Activated CD8-positive, alpha-beta memory T cell treated with anti-CD3 and anti-CD28 coated beads for 4 hours (primary cell): ENCODE results near the gene AMZ2.
A peak's percentile ranks its signal among the peaks of the same experiment; 100 is the strongest.
"Not testable (repeated sequence)": the region's sequence is repeated elsewhere in the genome, so short reads cannot be mapped to it uniquely, and the experiment has no call there.

Experiments used
- DNase-seq, 2 donors: peaks; one replicate each; pipeline ENCODE4 v3.0.0-alpha.2; 2020; ENCODE audit warnings: low read depth in 2 of 2

AMZ2 gene

DNA sequence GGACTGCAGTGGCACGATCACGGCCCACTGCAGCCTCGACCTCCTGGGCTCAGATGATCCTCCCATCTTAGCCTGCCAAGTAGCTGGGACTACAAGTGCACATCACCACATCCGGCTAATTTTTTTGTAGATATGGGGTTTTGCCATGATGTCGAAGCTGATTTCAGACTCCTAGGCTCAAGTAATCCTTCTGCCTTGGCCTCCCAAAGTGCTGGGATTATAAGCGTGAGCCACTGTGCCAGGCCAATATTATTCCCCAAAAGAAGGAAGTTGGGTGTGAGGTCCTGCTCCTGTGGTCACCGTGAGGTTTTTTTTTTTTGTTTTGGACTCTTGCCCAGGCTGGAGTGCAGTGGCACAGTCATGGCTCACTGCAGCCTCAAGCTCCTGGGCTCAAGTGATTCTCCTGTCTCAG is 1.5 kb downstream of the AMZ2 start:
- DNase-seq: no peak

DNA sequence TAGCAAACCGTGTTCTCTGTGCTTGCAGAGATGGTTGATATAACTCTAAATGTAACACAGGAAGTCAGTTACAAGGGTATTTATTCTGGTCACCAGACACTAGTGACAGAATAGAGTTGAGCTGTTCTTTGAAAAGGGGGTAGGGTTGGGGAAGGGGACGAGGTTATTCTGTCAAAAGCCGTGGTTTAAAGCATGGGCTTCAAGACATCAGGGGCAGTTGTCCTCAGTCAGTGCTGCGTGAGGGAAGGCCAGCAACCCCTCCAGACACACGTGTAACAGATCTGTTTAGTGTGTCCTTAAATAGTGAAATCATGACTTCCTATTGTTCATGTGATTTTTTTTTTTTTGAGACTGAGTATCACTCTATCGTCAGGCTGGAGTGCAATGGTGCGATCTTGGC is 5.6 kb downstream of the AMZ2 start:
- not testable (repeated sequence) for DNase-seq

DNA sequence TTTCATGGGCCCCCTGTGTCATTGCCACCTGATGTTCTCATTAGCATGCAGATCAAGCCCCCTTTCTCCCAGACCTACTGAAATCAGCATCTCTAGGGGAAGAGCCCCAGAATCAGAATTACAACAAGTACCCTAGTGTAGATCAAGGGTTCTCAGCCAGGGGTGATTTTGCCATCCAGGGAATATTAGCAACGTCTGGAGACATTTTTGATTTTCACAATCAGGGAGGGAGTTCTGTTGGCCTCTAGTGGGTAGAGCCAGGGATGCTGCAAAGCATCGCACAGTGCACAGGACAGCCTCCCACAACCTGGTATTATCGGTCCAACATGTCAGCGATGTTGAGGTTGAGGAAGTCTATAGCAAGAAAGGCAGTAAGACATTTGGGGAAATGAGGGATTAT is 7.3 kb downstream of the AMZ2 start:
- DNase-seq: no peak

DNA sequence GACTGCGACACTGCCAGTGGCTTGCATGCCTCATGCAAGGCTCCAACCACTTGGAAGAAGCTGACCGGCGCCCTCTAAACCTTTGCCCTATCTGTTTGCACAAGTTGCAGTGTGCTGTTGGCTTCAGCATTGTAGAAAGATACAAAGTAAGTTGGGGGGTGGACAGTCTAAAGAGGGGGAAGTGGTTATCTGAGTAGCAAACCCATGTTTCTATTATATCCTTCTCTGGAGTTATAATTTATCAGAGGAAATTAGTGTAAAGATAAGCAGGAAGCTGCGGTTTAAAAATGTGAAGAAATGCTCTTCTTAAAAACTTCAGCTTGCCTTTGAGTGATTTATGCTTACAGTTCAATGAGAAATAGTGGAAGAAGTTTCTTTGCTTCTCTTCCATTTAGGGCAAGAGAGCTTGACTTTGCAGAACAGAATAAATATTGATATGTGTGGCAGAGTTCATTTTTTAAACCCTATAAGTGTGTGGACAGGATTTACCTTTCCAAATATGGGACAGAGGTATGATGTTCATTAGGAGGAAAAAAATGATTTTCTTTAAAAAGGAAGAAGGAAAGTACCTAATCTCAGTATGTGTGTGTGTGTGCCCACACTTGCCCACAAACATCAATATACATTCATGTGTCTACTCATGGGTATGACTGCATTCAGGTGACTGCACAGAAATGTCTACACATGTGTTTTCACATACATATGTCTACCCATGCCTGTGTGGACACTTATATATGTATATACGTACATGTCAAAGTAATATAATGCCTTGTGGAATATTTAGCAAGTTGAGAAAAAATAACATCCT is 8.1 kb downstream of the AMZ2 start:
- DNase-seq: no peak

DNA sequence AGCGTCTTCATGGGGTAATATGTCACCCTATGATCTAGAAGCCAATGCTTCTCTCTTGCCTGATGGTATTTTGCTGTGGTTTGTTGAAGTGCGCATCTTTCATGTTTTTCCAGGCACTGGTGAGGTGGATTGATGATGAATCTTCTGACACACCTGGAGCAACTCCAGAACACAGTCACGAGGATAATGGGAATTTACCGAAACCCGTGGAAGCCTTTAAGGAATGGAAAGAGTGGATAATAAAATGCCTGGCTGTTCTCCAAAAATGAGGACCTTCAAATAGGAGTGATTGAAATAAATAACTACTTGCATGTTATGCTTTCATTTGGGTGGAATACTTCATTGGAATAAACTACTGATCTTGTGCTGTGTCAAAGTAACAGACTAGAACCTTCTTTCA is 8.9 kb downstream of the AMZ2 start:
- not testable (repeated sequence) for DNase-seq

DNA sequence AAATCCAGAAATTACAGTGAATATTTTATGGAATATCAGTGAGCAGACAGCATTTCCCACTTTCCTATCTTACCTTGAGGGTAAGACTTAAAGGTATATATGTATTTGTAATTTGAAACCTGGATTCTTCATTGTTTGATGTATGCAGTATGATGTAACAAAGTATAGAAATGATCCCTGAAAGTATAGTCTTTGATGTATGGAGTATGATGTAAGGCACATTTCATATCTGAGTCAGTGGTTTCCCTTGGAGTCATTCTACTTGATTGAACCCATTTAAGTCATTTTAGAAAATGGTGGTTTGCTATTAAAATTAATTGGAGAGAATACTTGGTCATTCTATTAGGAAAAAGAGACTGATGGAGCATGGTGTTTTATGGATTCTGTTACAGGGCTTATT is 10.1 kb downstream of the AMZ2 start:
- DNase-seq: no peak

DNA sequence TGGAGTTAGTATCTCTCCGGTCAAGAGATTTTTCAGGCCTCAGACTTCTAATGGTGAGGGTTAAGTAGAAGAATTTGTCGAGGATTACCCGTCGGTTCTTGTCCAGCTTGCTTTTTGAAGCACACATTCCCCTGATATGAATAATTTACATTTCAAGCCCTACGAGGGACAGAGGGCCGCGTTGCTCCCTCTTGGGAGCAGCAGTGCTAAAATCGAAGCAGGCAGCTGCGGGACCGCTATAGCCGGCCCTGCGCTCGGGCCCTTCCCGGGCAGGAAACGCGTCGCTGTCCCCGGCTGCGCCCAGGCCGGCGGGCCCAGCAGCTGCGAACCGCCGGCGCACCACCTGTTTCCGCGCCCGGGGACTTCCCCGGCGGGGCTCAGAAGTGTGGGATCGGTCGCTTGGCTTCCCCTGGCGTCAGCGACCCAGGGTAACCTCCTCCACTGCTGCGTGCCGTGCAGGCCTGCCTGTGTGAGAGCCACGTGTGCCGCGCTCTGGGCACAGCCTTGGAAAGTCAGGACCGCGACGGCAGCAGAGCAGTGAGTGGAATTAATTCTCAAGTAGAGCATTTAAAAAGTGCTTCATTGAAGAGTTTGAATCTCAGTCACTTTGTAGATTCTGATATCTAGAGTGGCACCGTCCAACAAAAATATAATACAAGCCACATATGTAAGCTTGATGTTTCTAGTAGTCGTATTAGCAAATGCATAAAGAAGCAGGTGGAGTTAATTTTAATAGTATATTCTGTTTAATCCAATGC is 11.2 kb downstream of the AMZ2 start:
- peak; percentile 34 to 66 for DNase-seq

DNA sequence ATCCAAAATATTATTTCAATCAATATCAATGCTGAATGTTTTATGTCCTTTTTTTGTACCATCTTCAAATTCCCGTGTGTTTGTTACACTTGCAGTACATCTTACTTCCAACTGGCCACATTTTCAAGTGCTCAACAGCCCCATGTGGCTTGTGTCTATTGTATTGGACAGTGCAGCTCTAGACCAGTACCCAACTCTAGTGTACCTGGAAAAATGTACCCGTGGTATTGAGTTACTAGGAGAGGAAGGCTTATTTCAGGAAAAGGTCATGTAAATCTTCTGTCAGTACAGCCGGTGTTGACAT is 11.8 kb downstream of the AMZ2 start:
- not testable (repeated sequence) for DNase-seq

DNA sequence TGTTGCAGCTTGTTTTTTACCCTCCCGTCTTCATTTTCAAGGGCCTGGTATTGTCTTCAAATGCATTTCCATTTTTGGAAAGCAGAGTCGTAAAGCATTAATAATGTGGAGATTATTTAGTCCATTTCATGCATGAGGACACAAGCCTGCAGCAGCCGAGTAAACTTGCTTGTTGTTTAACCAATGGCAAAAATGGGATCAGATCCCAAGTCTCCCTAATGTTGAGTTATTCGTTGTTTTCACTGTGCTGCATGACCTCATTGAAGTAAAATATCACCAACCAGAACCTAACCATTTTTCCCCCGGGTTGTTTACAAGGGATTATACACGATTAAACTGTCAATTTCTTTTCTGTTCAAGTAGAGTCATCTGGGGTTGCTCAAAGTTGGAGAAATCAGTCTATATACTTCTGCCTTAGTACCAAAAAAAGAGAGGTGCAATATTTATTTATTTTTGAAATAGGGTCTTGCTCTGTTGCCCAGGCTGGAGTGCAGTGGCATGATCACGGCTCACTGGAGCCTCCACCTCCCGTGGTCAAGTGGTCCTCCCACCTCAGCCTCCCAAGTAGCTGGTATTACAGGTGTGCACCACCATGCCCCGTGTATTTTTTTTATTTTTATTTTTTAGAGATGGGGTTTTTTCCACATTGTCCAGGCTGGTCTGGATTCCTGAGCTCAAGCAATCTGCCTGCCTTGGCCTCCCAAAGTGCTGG is 12.4 kb downstream of the AMZ2 start:
- no peak for DNase-seq

DNA sequence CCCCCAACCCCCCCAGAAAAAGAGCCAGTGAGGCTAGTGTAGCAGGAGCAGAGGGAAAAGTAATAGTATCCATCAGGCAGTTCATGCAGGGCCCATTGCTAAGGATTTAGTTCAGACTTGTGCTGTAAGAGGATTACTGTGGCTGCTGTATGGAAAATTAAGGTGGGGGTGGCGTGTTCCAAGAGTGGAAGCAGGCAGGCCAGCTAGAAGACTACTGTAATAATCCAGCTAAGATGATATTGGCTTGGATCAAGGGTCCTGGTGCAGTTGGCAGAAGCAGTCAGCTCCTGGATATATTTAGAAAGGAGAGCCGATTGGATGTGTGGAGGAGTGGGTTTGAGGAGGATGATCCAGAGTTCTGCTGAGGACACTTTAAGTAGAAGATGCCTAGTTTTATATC is 14.6 kb downstream of the AMZ2 start:
- DNase-seq: not testable (repeated sequence)

DNA sequence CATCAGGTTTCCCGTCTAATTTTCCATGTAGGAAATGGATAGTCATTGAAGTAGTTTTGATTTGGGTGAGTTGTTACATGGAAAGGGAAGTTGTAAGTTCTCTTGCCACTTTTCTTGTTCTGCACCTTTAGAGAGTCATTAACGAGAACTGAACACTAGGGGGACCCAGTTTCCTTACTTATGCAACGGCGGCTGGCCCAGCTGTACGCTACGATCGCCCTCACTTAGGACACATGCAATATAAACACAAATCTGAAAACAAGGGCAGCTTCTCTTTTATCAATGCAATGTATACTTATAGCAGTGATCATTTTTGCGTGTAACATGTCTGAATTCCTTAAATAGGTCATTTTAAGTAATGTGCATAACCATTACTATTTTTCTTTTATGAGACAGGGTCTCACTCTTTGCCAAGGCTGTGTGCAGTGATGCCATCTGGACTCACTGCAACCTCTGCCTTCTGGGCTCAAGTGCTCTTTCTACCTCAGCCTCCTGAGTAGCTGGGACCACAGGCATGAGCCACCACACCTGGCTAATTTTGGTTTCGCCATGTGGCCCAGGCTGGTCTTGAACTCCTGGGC is 15.3 kb downstream of the AMZ2 start:
- DNase-seq: not testable (repeated sequence)

DNA sequence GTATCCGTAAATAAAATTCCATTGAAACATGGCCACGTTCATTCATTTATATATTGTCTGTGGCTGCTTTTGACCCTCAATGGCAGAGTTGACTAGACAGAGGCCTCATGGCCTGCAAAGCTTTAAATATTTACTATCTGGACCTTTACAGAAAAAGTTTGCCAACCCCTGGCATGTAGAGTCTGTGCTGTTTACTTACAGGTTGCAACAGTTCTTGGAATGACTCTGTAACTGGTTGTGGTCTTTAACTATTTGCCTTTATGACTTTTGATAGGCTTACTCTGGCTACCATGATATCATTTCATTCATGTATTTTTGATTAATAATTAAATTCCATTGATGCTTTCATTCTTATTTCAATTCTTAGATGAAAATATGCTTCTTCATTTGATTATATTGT is 18.0 kb downstream of the AMZ2 start:
- not testable (repeated sequence) for DNase-seq

DNA sequence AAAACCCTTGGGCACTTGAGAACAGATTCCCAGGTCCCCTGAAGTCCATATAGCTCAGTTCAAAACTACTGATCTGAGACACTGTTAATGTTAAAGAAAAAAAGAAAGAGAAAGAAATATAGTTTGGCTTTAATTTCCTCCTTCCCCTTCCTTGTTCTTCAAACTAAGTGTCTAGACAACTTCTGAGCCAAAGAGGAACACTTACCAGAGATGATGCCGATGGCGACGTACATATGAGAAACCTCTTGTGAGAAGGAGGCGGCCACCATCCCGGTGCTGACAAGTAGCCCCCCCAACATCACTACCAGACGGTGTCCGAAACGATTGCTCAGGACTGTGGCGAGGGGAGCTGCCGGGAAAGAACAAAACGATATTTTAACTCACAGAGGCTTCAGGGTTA is 25.9 kb downstream of the AMZ2 start:
- DNase-seq: no peak

DNA sequence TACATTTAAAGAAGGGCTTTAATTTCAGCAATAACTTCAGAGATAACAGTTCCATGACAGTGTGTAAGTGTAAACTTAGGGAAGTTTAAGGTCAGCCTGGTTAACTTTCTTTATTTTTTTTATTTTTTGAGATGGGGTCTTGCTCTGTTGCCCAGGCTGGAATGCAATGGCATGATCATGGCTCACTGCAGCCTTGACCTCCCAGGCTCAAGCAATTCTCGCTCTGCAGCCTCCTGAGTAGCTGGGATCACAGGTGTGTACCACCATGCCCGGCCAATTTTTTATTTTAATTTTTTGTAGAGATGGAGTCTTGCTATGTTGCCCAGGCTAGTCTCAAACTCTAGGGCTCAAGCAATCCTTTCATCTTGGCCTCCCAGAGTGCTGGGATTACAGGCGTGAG is 28.5 kb downstream of the AMZ2 start:
- DNase-seq: not testable (repeated sequence)

DNA sequence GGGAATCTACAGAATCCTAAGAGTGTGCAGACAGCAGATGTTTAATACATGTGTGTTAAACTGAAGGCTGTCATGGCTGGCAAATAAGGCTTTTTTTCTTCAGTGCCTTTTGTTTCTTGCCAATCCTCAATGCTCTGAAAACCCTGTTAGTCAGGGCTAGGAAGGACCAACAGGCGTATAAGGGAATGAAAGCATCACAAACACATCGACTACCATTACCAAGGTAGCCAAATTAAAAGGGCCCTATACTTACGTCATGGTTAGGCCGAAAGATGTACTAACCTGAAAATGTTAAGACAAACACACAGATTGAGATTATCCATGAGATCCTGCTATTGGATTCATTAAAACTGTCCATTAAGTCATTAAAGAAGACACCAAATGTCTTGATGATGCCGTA is 30.0 kb downstream of the AMZ2 start:
- no peak for DNase-seq

DNA sequence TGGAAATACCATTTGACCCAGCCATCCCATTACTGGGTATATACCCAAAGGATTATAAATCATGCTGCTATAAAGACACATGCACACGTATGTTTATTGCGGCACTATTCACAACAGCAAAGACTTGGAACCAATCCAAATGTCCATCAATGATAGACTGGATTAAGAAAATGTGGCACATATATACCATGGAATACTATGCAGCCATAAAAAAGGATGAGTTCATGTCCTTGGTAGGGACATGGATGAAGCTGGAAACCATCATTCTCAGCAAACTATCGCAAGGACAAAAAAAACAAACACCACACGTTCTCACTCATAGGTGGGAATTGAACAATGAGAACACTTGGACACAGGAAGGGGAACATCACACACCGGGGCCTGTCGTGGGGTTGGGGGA is 34.1 kb downstream of the AMZ2 start:
- not testable (repeated sequence) for DNase-seq

DNA sequence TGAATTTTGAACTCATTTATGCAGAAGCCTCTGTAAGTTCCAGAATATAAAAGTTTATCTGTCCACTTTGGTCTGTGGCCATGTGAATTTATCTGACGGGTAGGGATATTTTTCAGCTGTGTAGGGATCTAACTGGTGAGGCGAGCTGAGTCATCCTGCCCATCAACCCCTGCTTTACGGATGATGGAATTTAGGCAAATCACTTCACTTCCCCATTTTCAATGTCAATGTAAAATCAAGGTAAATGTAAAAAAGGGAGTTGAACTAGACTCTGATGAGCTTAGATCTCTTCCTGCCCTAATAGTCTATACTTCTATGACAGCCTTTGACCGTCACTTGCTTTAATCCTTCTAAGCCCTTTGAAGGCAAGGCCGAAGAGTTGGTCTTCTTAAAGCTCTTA is 40.5 kb downstream of the AMZ2 start:
- DNase-seq: no peak

DNA sequence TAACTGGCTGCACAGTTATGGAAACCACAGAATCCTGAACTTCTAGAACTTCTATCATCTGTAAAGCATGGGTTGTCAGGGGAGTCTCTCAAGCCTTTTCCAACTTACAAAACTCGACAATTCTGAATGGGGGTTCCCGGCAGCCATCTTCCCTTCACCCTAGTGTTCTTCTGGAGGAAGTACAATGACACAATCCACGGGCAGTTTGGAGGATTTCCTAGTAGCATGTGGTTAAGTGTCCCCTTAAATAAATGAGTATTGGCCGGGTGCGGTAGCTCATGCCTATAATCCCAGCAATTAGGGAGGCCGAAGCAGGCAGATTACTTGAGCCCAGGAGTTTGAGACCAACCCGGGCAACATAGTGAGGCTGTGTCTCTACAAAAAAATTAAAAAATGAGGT is 41.0 kb downstream of the AMZ2 start:
- DNase-seq: no peak

DNA sequence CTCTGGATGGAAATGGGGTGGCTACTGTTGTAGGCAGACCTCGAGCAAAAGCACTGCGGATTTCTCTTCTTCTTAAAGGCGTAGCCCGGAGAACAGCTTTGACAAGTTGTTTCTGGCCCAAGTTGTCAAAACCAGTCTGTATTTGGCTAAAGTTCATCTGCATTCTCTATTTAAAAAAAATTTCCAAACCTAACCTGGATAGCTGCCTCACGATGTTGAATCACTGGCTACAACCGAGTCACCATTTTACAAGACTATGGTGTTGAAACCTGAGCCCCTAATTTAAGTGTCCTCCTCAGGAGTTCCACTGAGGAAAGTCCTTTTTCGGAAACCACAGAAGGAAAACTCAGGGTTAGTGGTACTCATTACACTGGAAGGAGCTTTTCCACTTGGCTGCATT is 41.6 kb downstream of the AMZ2 start:
- no peak for DNase-seq

DNA sequence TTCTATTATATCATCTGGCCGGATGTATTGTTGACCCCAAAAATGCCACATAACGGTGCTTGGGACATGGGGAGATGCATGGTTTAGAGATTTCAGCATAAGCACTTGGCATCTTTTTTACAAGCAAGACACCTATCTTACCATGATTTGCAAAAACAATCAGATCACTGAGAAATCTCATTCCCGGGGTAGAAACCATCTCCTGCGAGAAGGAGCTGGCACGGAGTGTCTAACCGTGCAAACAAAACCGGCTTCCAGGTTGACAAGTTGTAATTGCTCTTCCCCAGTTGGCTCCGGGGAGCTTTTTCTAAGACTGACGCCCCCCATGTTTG is 42.1 kb downstream of the AMZ2 start:
- DNase-seq: no peak

DNA sequence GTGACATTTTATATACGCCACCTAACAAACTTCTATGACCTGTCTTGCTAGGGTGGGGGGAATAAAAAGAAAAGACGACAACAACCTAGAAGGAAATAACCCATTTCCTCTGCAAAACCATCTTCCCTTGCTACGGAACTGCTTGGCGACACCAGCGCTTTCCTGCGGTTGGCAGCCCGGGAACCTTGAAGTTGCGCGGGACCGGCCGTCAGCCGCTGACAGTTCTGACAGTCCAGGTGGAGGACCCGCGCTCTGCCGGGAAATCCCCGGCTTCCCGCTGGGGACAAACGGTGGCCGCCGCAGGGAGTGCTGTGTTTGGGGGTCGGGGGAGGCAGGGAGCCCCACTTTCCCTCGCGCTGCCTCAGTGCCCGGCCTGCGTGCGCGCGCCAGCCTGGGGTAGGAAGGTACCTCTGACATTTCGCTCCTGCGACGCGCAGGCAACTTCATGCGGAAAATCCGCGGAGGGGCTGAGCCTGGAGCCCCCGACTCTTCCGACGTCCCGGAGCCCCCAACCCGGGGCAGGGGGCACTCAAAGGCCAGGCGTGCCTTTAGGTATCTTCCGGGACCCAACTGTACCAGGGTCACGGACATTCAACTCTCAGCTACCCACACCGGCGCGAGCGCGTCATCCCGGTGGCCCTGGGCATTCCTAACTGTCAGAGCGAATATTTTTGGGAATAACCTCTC is 42.6 kb downstream of the AMZ2 start:
- peak; percentile 33 to 37 for DNase-seq
